K562 (cell line): Measurements from ENCODE around the gene TRPM6.

Experiments
- CTCF ChIP-seq, 3 experiments: IDR thresholded peaks in 2 of 3; conservative IDR thresholded peaks in 1 of 3; 2 replicates each; pipeline ENCODE4 v1.5.1; 2011 to 2012; ENCODE audit warnings: low read length in 3 of 3, mild to moderate bottlenecking in 3 of 3, control low read depth in 2 of 3, improper control_type of control experiment in 1 of 3, inconsistent platforms in 1 of 3, low read depth in 1 of 3, mixed read lengths in 1 of 3, moderate library complexity in 1 of 3; ENCODE audit not compliant: insufficient read depth in 2 of 3
- JUN ChIP-seq, 2 experiments: sonication (generic) in 1 of 2; formaldehyde crosslinking in 1 of 2; IDR thresholded peaks; 2 replicates each; pipeline versions ENCODE4 v1.6.1 to v1.8.0; 2012 to 2022; ENCODE audit warnings: borderline replicate concordance in 2 of 2, mild to moderate bottlenecking in 2 of 2, improper control_type of control experiment in 1 of 2, low read depth in 1 of 2, low read length in 1 of 2, missing genetic modification reagents in 1 of 2
- PHTF2 ChIP-seq: fragments of 250-450 bp; sonication (Bioruptor Pico); IDR thresholded peaks from 2 replicates; pipeline ENCODE4 v1.5.0; 2021; ENCODE audit warnings: mild to moderate bottlenecking
- POLR2A ChIP-seq: fragments of 450-650 bp; conservative IDR thresholded peaks from 2 replicates; pipeline ENCODE4 v1.6.1; 2016

- TF ChIP-seq POLR2A: no peak
- TF ChIP-seq JUN (IDR thresholded peaks at IDR 0.05; ENCODE audit: borderline replicate concordance, low read depth, low read length): no peak
- no peak for TF ChIP-seq JUN (CRISPR knock-in tag; IDR thresholded peaks at IDR 0.05; ENCODE audit: borderline replicate concordance)
- TF ChIP-seq CTCF (IDR thresholded peaks at IDR 0.05 in 2 of 3, conservative IDR thresholded peaks at IDR 0.05 in 1 of 3; ENCODE audit: insufficient read depth in 2 of 3, low read depth in 1 of 3, low read length in 3 of 3): no peak
- no peak for TF ChIP-seq PHTF2
Measured at GRCh38 chr9:74803376-74804017, 84.2 kb downstream of the TRPM6 start.
